GM19467 (cell line): ENCODE measurements around the gene HES1.
A peak's percentile ranks its signal among the peaks of the same experiment; 100 is the strongest.
"Not testable (repeated sequence)": the region's sequence is repeated elsewhere in the genome, so short reads cannot be mapped to it uniquely, and the experiment has no call there.

Experiments
- ATAC-seq: cut with Tn5 transposase; IDR thresholded peaks from one replicate; pipeline ENCODE4 v1.9.1; 2021; ENCODE audit warnings: mild to moderate bottlenecking, moderate library complexity; ENCODE audit not compliant: unreplicated experiment

Gene HES1, protein sequence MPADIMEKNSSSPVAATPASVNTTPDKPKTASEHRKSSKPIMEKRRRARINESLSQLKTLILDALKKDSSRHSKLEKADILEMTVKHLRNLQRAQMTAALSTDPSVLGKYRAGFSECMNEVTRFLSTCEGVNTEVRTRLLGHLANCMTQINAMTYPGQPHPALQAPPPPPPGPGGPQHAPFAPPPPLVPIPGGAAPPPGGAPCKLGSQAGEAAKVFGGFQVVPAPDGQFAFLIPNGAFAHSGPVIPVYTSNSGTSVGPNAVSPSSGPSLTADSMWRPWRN

DNA sequence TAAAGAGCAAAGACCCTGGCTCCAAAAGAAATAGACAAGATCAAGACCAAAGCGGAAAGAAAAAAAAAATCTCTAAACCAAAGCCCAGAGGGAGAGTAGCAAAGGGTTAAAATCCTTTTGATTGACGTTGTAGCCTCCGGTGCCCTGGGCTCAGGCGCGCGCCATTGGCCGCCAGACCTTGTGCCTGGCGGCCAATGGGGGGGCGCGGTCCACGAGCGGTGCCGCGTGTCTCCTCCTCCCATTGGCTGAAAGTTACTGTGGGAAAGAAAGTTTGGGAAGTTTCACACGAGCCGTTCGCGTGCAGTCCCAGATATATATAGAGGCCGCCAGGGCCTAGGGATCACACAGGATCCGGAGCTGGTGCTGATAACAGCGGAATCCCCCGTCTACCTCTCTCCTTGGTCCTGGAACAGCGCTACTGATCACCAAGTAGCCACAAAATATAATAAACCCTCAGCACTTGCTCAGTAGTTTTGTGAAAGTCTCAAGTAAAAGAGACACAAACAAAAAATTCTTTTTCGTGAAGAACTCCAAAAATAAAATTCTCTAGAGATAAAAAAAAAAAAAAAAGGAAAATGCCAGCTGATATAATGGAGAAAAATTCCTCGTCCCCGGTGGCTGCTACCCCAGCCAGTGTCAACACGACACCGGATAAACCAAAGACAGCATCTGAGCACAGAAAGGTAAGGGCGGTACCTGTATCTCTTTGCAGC is at the start of gene HES1:
Gene HES1, plus strand, starts transcription at position 343 of the 713 bp plus-strand sequence. Its CDS starts 233 bp downstream, at position 576.
- no peak for ATAC-seq

DNA sequence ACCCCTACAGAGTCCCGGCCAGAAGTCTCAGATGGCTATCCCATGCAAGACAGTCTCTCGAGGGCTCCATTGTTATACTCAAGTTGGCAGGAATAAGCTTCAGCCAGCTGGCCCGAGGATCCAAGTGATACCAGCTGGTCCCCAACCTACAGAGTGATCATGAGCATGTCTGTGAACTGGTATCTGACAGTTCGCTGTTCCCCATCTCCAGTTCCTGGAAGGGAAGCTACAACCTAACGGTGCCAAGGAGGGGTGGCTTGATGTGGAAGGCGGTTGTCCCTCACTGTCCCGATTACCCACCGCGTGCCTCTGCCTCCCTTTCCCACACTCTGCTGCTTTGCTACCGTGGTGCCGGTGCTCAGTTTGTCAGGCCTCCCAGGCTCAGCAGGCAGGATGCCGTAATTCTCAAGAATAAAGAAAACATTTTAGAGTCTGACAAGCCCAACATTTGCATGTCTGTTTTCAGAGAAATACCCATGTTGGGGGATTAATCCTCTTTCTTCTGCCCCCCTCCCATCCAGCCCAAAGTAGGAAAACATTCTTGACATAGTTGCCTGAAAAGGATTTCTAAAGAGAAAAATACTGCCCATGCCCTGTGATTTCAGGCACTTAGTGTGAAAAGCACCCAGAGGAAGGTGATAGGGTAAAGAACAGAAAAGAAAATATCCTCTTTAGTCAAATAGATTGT is 49.4 kb upstream of the HES1 start:
- no peak for ATAC-seq

DNA sequence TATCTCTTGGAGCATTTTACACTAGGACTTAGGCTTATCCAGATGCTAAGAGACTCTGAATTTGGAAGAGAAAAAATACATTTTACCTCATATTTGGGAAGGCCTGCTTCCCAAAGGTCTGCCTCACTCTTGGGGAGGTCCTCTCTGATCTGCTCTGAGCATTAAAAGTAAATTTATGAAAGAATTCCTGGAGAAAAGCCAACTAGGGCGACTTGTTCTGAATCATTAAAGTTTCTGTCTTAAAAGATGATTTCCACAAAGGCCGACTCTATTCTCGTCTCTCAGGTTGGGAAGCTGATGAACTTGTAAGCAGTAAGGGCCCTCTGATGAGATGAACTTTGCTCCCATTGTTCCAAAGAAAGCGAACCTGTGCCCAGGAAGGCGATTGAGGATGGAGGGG is 48.7 kb upstream of the HES1 start:
- ATAC-seq = no peak

DNA sequence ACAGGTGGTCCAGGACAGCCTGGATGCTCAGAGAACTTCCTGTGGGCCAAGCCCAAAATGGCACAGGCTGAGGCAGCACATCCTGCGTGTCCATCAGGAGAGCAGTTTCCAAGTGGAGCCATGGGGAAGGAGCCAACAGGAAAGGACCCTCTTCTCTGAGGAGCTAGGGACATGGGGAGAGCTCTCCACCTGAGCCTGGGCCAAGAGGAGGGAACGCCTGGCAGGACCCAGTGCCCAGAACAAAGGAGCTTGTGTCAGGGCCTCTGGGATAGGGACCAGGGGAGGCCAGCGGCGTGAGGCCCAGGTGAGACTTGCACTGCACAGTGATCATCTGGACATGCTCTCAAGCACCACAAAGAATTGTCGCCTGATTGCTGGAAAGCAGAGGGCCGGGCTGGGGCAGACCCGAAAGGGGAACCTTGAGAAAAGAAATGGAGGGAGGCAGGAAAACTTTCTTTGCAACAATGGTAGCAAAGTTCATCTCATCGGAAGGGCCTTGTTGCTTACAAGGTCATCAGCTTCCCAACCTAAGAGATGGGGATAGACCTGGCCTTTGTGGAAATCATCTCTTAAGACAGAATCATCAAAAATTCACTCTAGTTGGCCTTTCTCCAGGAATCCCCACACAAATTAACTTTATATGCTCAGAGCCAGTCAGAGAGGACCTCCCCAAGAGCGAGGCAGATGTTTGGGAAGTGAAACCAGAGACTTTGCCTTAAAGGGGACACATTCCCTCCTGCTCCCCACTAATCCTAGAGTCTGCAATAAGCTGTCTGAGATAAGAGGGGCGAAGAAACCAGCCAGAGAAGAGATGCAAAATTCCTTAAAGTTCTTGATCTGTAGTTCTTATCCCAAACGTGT is 47.7 kb upstream of the HES1 start:
- ATAC-seq = no peak

DNA sequence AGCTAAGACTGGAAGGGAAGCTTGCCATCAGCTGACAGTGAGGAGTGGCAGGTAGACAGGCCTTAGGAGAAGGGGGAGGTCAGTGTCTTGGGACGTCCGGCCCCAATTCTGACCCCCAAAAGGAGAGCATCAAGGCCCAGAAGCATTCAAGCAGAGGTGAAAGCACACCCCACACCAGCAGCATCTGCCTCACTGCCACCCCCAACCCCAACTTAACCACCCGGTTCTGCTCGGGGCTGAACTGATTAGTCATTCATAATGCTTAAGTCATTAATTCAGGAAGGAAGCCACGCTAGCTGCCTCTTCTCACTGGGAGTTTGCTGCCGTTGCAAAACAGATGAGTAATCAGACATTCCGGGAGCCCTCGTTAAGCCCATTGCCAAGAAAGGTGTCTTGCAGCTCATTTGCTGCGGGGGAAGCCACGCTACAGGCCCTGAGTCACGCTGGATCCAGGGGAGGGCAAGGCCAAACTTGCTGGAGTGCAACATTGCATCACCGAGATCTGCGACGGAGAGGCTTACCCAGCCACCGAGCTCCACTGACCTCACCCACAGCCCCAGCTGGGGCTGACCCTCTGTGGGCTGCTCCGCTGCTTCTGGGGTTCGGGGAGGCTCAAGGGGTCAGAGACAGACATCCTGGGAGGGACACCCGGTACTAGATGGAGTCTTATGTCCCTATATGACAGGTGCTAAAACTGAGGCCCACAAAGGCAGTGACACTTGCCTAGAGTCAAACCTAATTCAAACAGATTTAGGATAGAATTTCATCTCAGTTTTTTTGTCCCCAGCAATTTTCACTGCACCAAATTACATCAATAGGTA is 46.4 kb upstream of the HES1 start:
- ATAC-seq = peak; percentile 57

DNA sequence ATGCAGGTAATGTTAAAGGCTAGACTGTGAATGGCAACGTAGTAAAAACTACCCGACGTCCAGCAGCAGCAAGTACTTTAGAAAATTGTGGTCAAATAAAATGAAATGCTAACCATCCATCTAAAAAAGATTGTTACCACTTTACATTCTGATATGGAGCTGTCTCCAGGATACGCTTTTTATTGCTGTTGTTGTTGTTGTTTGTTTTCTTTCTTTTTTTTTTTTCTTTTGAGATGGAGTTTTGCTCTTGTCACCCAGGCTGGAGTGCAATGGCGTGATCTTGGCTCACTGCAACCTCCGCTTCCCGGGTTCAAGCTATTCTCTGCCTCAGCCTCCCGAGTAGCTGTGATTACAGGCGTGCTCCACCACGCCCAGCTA is 45.8 kb upstream of the HES1 start:
- not testable (repeated sequence) for ATAC-seq

DNA sequence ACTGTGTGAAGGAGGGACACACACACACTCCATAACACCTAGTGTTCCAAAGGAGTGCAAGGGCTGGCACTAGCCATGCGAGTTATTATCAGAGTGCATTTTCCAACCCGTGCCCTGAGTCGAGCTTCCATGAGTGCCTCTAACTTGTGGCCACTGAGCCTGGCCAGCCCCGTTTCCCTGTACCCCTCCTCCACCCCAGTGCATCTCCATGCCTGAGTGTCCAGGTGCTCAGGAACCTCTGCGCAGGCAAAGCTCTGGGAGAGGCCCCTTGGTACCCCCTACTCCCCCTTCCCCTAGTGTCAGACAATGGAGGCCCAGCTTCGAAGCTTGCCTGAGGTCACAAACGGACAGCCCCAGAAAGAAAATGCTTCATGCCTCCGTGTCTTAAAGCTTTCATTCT is 45.2 kb upstream of the HES1 start:
- no peak for ATAC-seq

DNA sequence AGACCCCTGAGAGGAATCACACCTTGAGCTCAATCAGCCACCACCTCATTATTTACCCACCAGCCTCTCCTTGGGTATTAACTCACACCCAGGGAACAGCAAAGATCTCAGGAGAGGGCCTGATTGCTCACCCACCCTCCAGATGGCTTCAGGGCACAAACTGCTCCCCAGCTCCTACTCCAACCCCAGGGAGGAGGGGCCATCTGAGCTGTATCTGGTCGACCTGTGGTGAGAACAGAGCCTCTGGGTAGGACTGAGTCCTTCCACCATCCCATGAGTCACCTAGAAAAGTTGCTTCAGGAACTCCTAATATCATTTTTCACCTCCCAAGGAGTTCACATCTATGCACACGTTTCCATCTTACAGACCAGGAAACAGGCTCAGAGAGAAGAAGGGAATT is 44.8 kb upstream of the HES1 start:
- ATAC-seq = no peak

DNA sequence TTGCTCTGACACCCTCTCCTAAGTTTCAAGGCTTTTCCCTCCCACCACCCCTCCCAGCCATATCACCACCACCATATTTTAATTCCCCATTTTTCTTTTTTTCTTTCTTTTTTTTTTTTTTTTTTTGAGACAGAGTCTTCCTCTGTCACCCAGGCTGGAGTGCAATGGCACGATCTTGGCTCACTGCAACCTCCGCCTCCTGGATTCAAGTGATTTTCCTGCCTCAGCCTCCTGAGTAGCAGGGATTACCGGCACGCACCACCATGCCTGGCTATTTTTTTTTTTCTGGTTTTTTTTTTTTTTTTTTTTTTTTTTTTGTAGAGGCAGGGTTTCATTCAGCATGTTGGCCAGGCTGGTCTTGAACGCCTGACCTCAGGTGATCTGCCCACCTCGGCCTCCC is 44.1 kb upstream of the HES1 start:
- ATAC-seq = not testable (repeated sequence)

DNA sequence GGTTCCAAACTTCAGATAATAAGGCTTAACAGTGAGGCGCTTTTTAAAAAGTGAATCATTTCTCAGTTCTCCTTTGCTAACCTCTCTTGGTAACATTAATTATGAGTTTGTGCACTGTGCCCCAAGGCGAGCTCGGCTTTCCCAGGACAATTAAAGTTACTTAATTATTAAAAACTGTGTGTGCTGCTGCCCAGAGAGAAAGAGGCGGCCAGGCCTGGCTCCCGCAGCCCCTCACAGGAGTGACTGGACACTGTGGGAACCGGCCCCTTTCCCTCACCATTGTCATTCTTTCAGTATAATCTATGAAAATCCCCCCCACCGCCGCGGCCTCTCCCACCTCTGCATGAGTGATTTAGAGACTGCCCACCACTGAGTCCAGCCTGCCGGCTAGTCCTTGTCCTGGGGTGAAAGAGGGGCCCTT is 43.1 kb upstream of the HES1 start:
- ATAC-seq = no peak

DNA sequence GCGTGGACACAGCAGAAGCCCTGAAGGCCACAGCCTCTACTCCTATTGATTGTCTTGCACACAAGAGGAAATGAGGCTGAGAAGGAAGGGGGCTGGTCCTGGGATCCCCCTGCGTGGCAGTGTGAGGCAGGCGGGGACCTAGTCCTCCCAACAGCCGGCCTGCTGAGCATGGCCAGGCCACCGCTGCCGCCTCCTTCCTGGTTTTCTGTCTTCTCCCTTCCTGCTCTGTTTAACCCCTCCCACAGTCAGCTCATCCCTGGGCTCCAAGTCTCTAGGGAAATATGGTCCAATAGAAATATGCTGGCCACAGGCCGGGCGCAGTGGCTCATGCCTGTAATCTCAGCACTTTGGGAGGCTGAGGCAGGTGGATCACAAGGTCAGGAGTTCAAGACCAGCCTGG is 42.1 kb upstream of the HES1 start:
- no peak for ATAC-seq

DNA sequence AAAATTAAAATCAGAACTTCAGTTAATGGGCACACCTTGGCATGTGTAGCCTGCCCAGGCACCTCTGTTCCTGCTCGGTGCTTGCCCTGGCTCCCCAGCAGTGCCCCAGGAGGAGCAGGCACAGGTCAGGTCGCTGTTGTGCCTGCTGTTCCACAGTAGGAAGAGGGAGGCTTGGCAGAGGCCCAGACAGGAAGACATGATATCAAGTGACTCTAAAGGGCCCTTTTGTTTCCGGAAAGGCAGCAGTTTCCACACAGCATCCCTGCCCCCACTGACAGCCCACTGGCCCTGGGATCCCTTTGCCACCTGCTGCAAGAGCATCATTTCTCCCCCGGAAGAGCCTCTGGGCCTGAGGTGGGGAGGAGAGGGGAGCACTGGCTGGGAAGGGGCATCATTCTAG is 40.5 kb upstream of the HES1 start:
- no peak for ATAC-seq

DNA sequence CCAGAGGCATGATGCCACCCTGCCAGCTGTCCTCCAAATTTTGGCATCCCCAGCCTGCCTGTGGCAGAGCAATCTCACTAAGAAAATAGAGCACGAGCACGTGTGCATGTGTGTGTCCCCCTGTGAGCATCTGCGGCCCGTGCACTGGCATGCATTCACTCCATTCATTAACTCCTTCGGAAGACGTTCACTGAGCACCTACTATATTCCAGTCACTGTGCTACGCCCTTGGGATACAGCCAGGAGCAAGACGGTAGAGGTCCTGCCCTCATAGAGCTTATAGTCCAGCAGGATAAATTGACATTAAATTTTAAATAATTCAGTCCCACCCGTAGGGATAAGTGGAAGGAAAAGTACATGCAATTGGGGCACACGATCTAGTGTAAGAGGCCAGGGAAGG is 40.0 kb upstream of the HES1 start:
- no peak for ATAC-seq

DNA sequence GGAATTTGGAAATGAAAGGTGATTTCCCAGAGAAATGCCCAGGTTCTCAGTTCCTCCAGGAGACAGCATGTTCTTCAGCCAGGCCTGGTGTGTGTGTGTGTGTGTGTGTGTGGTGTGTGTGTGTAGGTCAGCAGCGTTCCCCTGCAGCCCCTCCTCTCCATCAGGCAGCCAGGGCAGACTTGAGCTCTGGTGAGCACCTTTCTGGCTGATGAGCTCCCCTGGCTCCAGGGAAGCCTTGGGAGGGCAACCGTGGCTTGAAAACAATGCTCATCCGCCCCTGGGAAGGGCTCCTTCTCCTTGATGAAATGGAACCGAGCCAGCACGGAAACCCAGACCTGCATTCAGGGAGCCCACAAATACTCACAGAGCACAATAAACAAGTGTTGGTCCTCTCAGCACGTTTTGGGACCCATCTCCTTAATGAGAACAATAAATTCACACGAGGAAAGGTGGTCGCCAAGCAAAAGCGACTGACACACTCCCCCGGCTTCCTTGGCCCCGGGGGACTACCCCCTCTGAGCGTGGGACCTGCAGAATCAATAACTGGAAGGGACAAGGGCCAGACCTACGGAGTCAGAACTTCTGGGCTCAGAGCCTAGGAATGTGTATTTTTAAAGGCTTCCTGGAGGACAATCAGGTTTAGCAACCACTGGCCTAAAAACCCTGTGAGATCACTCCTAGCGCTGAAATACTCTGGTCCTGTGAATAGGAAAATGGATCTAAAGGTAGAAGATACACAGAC is 38.6 kb upstream of the HES1 start:
- ATAC-seq = no peak

DNA sequence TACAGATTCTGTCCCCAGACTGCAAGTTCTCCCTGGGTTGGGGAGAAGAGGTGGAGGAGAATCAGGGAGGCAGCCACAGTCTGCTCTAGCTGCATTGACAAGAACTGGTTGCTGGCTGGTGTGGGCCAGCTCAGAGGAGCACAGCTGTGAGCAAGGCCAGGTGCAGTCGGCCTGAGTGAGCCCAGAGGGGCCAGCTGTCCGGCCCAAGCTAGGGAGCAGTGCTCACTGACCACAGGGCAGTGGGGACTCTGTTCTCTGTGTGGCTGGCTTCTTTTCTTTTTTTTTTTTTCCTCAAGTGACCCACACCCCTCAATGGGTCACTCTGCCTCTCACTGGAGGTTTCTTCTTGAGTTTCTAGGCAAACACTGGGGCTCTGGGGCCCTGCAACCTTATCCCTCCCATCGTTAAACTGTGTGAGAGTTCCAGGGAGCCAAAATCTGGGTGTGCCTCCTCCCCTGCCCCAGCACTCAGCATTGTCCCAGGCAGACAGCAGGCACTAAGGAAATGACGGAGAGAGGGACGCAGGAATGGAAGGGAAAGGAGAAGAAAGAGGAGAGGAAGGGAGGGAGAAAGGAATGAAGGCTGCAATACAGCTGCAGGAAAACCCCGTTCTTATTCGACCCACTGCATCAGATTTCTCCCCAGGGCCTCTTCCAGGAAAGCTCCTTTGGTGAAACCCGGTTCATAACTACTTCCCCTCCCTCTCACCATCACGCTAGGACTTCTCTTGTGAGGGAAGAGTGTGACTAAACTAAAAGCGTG is 37.7 kb upstream of the HES1 start:
- ATAC-seq = no peak

DNA sequence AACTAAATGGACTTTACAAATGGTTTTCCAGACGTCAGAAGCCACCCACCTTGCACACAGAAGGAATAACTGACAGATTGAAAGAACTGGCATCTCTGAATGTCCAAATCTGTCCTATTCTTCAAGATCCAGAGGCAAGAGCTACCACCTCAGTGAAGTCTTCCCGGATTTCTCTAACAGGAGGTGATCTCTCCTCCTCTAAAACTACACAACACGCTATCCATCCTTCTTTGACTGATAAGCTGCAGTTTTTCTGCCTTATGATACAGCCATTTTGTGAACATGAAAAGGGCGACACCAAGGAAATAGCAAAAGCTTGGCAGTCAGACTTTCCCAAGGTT is 37.1 kb upstream of the HES1 start:
- ATAC-seq = no peak

DNA sequence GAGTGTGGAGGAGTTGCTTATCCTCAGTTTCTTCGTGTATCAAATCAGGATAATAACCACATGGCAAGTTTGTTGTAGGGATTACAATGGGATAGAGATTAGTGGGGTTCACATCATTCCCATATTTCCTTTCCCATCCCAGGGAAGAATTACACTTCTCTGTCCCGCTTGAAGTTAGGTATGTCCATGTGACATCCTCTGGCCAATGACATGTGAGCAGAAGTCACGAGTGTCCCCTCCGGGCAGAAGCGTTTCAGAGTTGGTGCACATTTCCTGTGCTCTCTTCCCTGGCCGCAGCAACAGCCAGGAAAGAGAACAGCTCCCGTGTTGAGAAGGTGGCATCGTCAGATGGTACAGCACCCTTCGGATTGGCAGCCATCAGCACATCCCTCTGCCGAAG is 36.7 kb upstream of the HES1 start:
- ATAC-seq = no peak

DNA sequence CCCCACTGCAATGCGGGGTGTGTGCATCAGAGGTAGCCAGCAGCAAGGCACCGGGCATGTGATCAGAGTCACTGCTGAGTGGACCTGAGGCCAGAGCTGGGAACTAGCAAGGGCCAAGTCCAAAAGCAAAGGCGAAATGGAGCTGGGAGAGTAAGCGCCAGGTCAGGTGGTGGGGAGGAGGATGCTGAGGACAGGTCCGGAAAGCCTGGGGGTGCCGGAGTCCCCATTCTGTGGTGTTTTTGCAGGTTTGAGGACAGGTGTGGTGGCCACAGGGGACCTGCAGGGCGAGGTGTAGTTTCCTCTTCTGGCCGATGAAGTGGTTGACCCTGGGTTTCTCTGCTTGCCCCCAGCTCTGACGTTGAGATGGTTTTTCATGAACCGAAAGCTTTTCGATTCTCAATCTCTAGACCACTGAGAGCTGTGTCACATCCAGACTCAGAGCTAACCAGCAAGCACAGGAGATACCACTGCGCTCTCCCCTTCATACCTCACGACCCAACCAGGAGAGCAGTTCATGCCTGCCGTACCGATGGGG is 35.0 kb upstream of the HES1 start:
- peak; percentile 80 for ATAC-seq
